HepG2 (cell line): ENCODE measurements around the gene MMP19. TPM values are rescaled to one million over a fixed set of nuclear protein-coding genes. Genes with fewer than 3 reads are reported as not detected.
A peak's percentile ranks its signal among the peaks of the same experiment; 100 is the strongest.

ENCODE experiments used
- CEBPZ ChIP-seq: IDR thresholded peaks from 2 replicates; pipeline ENCODE4 v1.6.1; 2012; ENCODE audit warnings: low read length, improper control_type of control experiment
- DDIT3 ChIP-seq: sonication (generic); formaldehyde crosslinking; IDR thresholded peaks from 2 replicates; pipeline ENCODE4 v1.4.0; 2020; ENCODE audit warnings: mild to moderate bottlenecking, missing genetic modification reagents
- IKZF5 ChIP-seq: IDR thresholded peaks from 2 replicates; pipeline ENCODE4 v1.6.1; 2018; ENCODE audit warnings: missing genetic modification reagents, mild to moderate bottlenecking, missing compliant biosample characterization
- JUN ChIP-seq: sonication (generic); formaldehyde crosslinking; IDR thresholded peaks from 2 replicates; pipeline ENCODE4 v1.4.0; 2020; ENCODE audit warnings: mild to moderate bottlenecking, missing genetic modification reagents
- JUNB ChIP-seq: sonication (generic); formaldehyde crosslinking; IDR thresholded peaks from 2 replicates; pipeline ENCODE4 v1.8.0; 2022; ENCODE audit warnings: missing genetic modification reagents, mild to moderate bottlenecking, borderline replicate concordance
- MLX ChIP-seq: IDR thresholded peaks from 2 replicates; pipeline ENCODE4 v1.6.1; 2016
- NCOR1 ChIP-seq: fragments of 200-600 bp; sonication (generic); IDR thresholded peaks from 2 replicates; pipeline ENCODE4 v1.7.0; 2017; ENCODE audit warnings: antibody characterized with exemption, low read length, borderline replicate concordance
- POLR2AphosphoS2 ChIP-seq: IDR thresholded peaks from 2 replicates; pipeline ENCODE4 v1.6.1; 2011; ENCODE audit warnings: low read depth, low read length, improper control_type of control experiment
- RARA ChIP-seq: IDR thresholded peaks from 2 replicates; pipeline ENCODE4 v1.6.1; 2016; ENCODE audit warnings: missing genetic modification reagents, missing compliant biosample characterization
- SIN3A ChIP-seq: IDR thresholded peaks from 2 replicates; pipeline ENCODE4 v1.6.1; 2011; ENCODE audit warnings: low read depth, mild to moderate bottlenecking, control low read depth, low read length, borderline replicate concordance
- ZC3H4 ChIP-seq: sonication (generic); formaldehyde crosslinking; IDR thresholded peaks from 2 replicates; pipeline ENCODE4 v1.4.0; 2020; ENCODE audit warnings: missing genetic modification reagents, borderline replicate concordance
- ZEB1 ChIP-seq: IDR thresholded peaks from 2 replicates; pipeline ENCODE4 v1.6.1; 2012; ENCODE audit warnings: mild to moderate bottlenecking, low read depth, inconsistent platforms; ENCODE audit not compliant: insufficient replicate concordance
- ZHX2 ChIP-seq, 2 experiments: sonication (generic) in 1 of 2; formaldehyde crosslinking in 1 of 2; IDR thresholded peaks; 2 replicates each; pipeline versions ENCODE4 v1.6.1 to v1.9.0; 2014 to 2022; ENCODE audit warnings: antibody characterized with exemption in 1 of 2, borderline replicate concordance in 1 of 2, inconsistent platforms in 1 of 2, low read depth in 1 of 2, missing genetic modification reagents in 1 of 2
- ZKSCAN8 ChIP-seq: IDR thresholded peaks from 2 replicates; pipeline ENCODE4 v1.6.1; 2016; ENCODE audit warnings: borderline replicate concordance, missing genetic modification reagents, missing compliant biosample characterization
- ZNF619 ChIP-seq: sonication (generic); formaldehyde crosslinking; IDR thresholded peaks from 2 replicates; pipeline ENCODE4 v1.4.0; 2020; ENCODE audit warnings: mild to moderate bottlenecking, missing genetic modification reagents
- ZNF780A ChIP-seq: sonication (generic); formaldehyde crosslinking; IDR thresholded peaks from 2 replicates; pipeline ENCODE4 v1.8.0; 2022; ENCODE audit warnings: mild to moderate bottlenecking, missing genetic modification reagents, moderate library complexity
- ZSCAN22 ChIP-seq: sonication (generic); formaldehyde crosslinking; IDR thresholded peaks from 2 replicates; pipeline ENCODE4 v1.4.0; 2020; ENCODE audit warnings: mild to moderate bottlenecking, missing genetic modification reagents
- polyA plus RNA-seq, 8 experiments: library from polyadenylated mRNA; depleted of rRNA in 3 of 8; stranded (reverse) in 7 of 8; unstranded in 1 of 8; fragments of >200 nt; fragmentation: Illumina TruSeq in 4 of 8; extraction: Trizol in 4 of 8; gene quantifications; 2 replicates each; pipeline versions ENCODE4 v1.2.1 to v1.2.3, GENCODE V29; 2011 to 2016; ENCODE audit warnings: low read depth in 4 of 8, missing spikeins in 1 of 8, mixed read lengths in 1 of 8; ENCODE audit not compliant: insufficient read depth in 1 of 8
- total RNA-seq, 5 experiments: library from RNA; depleted of rRNA; stranded (reverse); fragments of >200 nt; fragmentation: Illumina TruSeq; extraction: Trizol; gene quantifications; 2 replicates each; pipeline ENCODE4 v1.2.3, GENCODE V29; 2016; ENCODE audit warnings: low read depth in 1 of 5

Gene MMP19
- total and polyA plus RNA-seq, 2 of the 13 experiments (the other 11 are each of a cell fraction or from before 2014, with no cell fraction given) = 0.07 to 0.08 TPM

- TF ChIP-seq ZEB1 = peak; percentile 92
- no peak for TF ChIP-seq ZNF780A (CRISPR knock-in tag)
- no peak for TF ChIP-seq RARA
- no peak for TF ChIP-seq NCOR1
- no peak for TF ChIP-seq IKZF5
- no peak for TF ChIP-seq ZSCAN22 (CRISPR knock-in tag)
- no peak; the same call in 1 of the 2 replicates for TF ChIP-seq ZHX2 (IDR thresholded peaks at IDR 0.05; ENCODE audit: low read depth)
- TF ChIP-seq ZHX2 (CRISPR knock-in tag; IDR thresholded peaks at IDR 0.05; ENCODE audit: borderline replicate concordance) = no peak
- no peak; the same call in 1 of the 2 replicates for TF ChIP-seq ZNF619 (CRISPR knock-in tag)
- peak; percentile 80 for TF ChIP-seq CEBPZ
- TF ChIP-seq JUNB (CRISPR knock-in tag) = no peak
- 0 out of 2 replicates have a peak, but pooled peaks have one; percentile 42 for TF ChIP-seq POLR2AphosphoS2
- TF ChIP-seq JUN (CRISPR knock-in tag) = no peak
- TF ChIP-seq ZC3H4 (CRISPR knock-in tag) = no peak
- no peak for TF ChIP-seq ZKSCAN8 (CRISPR knock-in tag)
- no peak for TF ChIP-seq MLX (CRISPR knock-in tag)
- 0 out of 2 replicates have a peak, but pooled peaks have one; percentile 64 for TF ChIP-seq SIN3A
- no peak for TF ChIP-seq DDIT3 (CRISPR knock-in tag)
Observed at GRCh38 chr12:55817345-55818139, 25.2 kb downstream of the MMP19 start, which contains the start of the genes ORMDL2 and SARNP (continued).
